Stimulated activated CD8-positive, alpha-beta memory T cell treated with anti-CD3 and anti-CD28 coated beads, Interleukin-4, amount 100 ng/mL, for 48 hours (primary cell): Measurements from ENCODE around the gene CCM2.
"Not testable (repeated sequence)": the region's sequence is repeated elsewhere in the genome, so short reads cannot be mapped to it uniquely, and the experiment has no call there.

Experiments used
- DNase-seq: peaks from one replicate; pipeline ENCODE4 v3.0.0-alpha.2; 2020

Gene CCM2

GRCh38 chr7:45003789-45004188 is 3.8 kb downstream of the CCM2 start:
- DNase-seq: no peak

DNA sequence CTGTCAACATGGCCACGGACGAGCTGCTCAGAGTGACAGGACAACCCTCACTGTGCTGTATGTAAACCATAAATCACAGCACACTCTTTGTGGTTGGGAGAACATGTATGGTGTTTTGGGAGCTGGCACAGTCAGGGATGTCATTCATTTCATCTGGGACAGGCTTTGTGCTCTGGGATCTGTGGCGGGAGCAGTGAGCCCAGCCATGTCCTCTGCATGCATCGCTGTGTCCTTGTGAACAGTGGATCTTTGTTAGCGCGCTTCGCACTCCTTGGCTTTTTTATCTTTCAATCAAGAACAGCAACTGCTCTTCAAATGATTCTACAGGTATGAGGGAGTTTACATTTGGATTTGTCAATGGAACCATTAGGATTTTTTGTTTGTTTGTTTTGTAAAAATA is 7.1 kb downstream of the CCM2 start:
- DNase-seq: no peak

GRCh38 chr7:45007571-45008328 is 7.7 kb downstream of the CCM2 start:
- no peak for DNase-seq

DNA sequence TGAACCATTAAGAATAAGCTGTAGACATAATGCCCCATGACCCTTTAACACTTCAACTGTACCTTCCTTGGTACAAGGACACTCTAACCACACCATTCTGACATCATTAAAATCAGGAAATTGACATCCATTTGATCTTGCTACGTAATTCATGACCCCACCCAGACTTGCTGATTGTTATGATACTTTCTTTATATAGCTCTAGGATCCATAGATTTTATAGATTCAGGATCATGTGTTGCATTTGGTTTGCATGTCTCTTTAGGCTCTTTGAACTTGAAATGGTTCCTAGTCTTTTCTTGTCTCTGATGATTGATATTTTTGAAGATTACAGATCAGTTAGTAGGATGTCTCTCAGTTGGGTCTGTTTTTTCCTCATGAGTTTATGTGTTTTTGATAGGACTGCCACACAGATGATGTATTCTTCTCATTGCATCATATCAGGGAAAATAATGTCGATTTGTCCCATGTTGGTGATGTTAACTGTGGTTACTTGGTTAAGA is 13.5 kb downstream of the CCM2 start:
- DNase-seq: no peak

DNA sequence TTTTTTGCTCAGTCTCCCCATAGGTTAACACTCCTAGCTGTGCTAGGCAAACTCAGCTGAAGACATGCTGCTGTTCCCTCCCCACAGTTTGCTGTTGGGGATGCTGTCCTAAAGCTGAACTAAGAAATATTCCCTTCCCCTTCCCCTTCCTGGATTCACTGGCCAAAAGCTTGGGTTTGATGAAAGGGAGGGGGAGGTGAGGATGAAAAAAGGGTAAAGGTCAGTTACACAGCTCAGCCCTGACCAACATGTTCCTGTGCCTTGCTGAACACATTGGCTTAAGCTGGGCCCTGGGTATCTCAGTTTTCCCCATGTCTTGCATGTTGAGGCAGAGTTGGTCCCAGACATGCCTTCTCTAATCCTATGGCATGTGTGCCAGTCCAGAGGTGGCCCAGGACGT is 15.3 kb downstream of the CCM2 start:
- no peak for DNase-seq

GRCh38 chr7:45017253-45017652 is 17.3 kb downstream of the CCM2 start:
- DNase-seq: no peak

GRCh38 chr7:45020915-45021314 is 20.9 kb downstream of the CCM2 start:
- no peak for DNase-seq

- peak; percentile 52 for DNase-seq
Observed at GRCh38 chr7:45021604-45022296, 21.7 kb downstream of the CCM2 start.

- no peak for DNase-seq
Observed at GRCh38 chr7:45024126-45024744, 24.2 kb downstream of the CCM2 start.

GRCh38 chr7:45025473-45025872 is 25.5 kb downstream of the CCM2 start:
- DNase-seq: peak; percentile 18

GRCh38 chr7:45026013-45026412 is 26.0 kb downstream of the CCM2 start:
- DNase-seq: no peak

- peak; percentile 45 for DNase-seq
Observed at GRCh38 chr7:45026984-45027773, 27.2 kb downstream of the CCM2 start.

- no peak for DNase-seq
Observed at GRCh38 chr7:45027774-45028114, 27.7 kb downstream of the CCM2 start.

DNA sequence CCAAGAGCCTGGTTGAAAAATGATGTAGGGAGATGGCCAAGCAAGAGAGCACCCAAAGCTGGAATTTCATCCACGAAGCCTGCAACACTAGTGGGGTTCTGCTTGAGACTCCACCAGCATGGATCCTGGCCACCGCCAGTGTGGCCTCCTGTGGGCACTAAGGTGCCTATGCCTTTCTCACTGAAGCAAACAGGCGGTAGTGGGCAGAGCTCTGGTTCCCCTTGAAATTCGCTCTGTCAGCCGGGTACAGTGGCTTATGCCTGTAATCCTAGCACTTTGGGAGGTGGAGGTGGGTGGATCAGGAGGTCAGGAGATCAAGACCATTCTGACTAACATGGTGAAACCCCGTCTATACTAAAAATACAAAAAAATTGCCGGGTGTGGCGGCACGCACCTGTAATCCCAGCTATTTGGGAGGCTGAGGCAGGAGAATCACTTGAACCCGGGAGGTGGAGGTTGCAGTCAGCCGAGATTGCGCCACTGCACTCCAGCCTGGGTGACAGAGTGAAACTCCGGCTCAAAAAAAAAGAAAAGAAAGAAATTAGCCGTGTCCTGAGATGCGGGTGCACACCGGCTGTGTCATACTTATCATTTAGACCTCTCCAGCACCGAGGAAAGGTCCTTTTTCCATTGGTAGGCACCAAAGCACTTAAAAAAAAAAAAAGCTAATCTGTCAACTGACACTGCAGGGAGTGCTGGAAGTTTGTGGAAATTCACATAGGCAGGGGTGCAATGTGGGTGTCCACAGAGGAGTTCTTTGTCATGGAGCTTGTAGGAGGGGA is 28.3 kb downstream of the CCM2 start:
- DNase-seq: peak; percentile 42

GRCh38 chr7:45028920-45029344 is 28.9 kb downstream of the CCM2 start:
- no peak for DNase-seq

DNA sequence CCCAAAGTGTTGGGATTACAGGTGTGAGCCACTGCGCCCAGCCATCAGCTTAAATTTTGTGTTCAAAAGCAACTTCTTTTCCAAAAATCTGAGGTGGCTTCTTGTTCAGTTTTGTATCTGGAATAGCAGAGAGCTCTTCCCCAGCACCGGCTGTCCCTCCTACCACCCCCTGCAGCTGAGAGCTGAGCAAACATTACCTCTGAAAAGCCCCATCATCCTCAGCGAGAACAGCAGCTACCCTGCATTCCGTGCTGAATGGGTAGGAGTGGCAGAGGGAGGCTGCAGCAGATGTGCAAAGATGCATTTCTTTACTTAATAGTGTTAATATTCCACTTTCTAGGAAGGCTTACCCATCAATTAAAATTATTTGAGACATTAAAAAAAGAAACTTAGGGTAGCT is 31.8 kb downstream of the CCM2 start:
- no peak for DNase-seq

- DNase-seq: no peak
Observed at GRCh38 chr7:45032421-45032820, 32.4 kb downstream of the CCM2 start.

DNA sequence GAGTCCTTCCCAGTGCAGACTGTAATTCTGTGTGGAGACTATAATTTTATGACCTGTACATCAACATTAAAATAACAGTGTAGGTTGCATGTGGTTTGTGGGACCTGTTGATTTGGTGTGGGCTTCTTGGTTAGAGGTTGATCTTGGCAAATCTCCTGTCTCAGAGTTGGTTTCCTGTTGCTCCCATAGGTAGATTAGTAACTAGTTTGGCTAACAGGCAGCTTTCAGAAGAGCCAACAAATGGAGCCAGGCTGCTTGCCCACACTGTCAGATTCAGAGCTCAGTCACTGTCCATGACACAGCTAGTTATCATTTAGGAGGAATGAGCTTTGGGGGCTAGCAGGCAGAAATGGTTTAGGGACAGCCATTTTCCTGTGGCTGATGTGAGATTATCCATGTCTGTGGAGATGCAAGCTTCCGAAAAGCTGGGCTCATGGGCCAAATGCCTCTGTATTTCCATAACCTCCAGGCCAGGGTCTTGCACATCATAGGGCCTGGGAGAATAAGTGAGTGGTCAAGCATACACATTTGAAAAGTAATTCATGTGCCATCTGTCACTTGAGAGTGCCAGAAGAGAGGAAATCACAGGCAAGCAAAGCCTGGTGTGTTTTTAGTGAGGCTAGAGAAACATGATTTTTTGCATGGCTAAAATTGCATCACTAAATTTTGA is 33.4 kb downstream of the CCM2 start:
- DNase-seq: no peak

DNA sequence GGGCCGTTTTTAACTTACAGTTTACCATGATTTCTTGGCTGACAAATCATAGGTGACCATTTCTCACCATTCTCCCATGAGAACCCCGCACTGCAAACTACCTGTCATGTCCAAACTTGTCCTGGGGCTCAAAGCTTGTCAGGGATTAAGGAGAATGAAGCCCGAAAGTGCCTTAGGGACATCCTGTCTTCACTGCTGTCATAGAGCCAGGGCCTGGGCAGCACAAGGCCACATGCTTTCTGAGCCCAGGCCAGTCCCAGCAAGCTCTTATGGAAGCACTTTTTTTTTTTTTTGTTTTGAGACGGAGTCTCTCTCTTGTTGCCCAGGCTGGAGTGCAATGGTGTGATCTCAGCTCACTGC is 33.9 kb downstream of the CCM2 start:
- DNase-seq: no peak

DNA sequence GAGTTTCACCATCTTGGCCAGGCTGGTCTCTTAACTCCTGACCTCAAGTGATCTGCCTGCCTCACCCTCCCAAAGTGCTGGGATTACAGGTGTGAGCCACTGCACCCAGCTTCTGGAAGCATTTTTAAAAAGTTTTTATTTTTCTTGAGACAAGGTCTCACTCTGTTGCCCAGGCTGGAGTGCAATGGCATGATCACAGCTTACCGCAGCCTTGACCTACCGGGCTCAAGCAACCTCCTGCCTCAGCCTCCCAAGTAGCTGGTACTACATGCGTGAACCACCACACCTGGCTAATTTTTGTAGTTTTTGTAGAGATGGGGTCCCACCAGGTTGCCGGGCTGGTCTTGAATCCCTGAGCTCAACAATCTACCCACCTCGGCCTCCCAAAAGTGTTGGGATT is 34.7 kb downstream of the CCM2 start:
- DNase-seq: not testable (repeated sequence)

DNA sequence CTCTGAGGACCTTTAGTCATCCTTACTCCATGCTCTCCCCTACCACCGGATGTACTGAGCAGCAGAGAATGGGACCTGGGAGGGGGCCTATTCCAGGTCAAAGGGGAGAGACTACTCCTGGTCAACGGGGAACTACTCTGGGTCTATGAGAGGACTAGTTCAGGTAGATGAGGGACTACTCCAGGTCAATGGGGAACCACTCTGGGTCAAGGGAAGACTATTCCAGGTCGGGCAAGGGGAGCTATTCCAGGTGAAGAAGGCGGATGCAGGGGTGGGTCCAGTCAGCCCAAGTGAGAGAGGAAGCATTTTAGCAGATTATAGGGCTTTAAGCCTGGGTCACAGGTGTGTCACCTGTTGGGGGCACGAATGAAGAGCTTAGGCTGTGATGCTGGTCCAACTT is 35.4 kb downstream of the CCM2 start:
- no peak for DNase-seq

DNA sequence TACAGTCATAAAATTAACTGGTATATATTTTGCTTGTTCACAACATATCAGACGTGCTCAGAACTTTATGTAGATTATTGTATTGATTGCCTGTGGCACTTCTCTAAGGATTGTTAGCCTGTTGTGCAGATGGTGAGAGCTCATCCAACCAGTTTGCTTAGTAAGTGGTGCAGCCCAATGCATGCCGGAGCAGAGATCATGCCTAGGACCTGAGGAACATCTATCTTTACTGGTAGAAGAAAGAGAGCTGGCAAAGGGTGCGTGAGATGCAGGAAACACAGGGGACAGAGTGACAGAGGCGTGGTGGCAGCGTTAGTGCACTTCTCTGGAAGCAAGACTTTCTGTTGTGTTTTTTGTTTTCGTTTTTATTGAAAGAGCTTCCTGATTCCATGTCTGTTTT is 35.9 kb downstream of the CCM2 start:
- no peak for DNase-seq
